ENCODE results near the gene KDM4F.
"Not testable (repeated sequence)": the region's sequence is repeated elsewhere in the genome, so short reads cannot be mapped to it uniquely, and the experiment has no call there.

Gene KDM4F

GRCh38 chr11:95049122-95049521, at the start of gene KDM4F:
TSS of gene KDM4F (plus strand) at chr11:95049422.
- H3K4me3 ChIP-seq (ENCODE audit: low read depth, low read length); in situ Hi-C loops (cut with HindIII; ENCODE audit: low sequenced_read_pairs); DNase-seq (ENCODE audit: low read depth): not testable (repeated sequence)

- no peak overlapping the region for H3K4me3 ChIP-seq (ENCODE audit: low read depth, low read length)
- in situ Hi-C loops (cut with HindIII; ENCODE audit: low sequenced_read_pairs): no loop called here
- no peak for TF ChIP-seq CTCF (IDR thresholded peaks at IDR 0.05; ENCODE audit: low read depth, low read length, missing control alignments)
- DNase-seq (ENCODE audit: low read depth): no peak
These were observed 45.5 kb upstream of the KDM4F start for GRCh38 chr11:95003716-95004115.

GRCh38 chr11:95005642-95006041, 43.6 kb upstream of the KDM4F start:
- no peak for TF ChIP-seq CTCF (IDR thresholded peaks at IDR 0.05; ENCODE audit: low read depth, low read length, missing control alignments)
- DNase-seq (ENCODE audit: low read depth): no peak
- no peak overlapping the region for H3K4me3 ChIP-seq (ENCODE audit: low read depth, low read length)
- in situ Hi-C loops (cut with HindIII; ENCODE audit: low sequenced_read_pairs): no loop called here

GRCh38 chr11:95011376-95011775, 37.8 kb upstream of the KDM4F start:
- in situ Hi-C loops (cut with HindIII; ENCODE audit: low sequenced_read_pairs): no loop called here
- DNase-seq (ENCODE audit: low read depth): no peak
- TF ChIP-seq CTCF (IDR thresholded peaks at IDR 0.05; ENCODE audit: low read depth, low read length, missing control alignments): no peak
- H3K4me3 ChIP-seq (ENCODE audit: low read depth, low read length): no peak overlapping the region

- no peak for DNase-seq (ENCODE audit: low read depth)
- TF ChIP-seq CTCF (IDR thresholded peaks at IDR 0.05; ENCODE audit: low read depth, low read length, missing control alignments): no peak
- in situ Hi-C loops (cut with HindIII; ENCODE audit: low sequenced_read_pairs): no loop called here
- no peak overlapping the region for H3K4me3 ChIP-seq (ENCODE audit: low read depth, low read length)
These were observed 34.9 kb upstream of the KDM4F start for GRCh38 chr11:95014184-95014821.

- TF ChIP-seq CTCF (IDR thresholded peaks at IDR 0.05; ENCODE audit: low read depth, low read length, missing control alignments): no peak
- in situ Hi-C loops (cut with HindIII; ENCODE audit: low sequenced_read_pairs): no loop called here
These were observed 33.1 kb upstream of the KDM4F start for GRCh38 chr11:95016139-95016538.

GRCh38 chr11:95021468-95021867, 27.8 kb upstream of the KDM4F start:
- in situ Hi-C loops (cut with HindIII; ENCODE audit: low sequenced_read_pairs); DNase-seq (ENCODE audit: low read depth); H3K4me3 ChIP-seq (ENCODE audit: low read depth, low read length): not testable (repeated sequence)

More at GRCh38 chr11:95016139-95016538, 33.1 kb upstream of the KDM4F start:
- H3K4me3 ChIP-seq (ENCODE audit: low read depth, low read length): no peak overlapping the region
- no peak for DNase-seq (ENCODE audit: low read depth)

GRCh38 chr11:95024958-95025357, 24.3 kb upstream of the KDM4F start, which contains the start of gene KDM4E:
TSS of gene KDM4E (plus strand) at chr11:95025258. CDS start at chr11:95025558, 300 bp downstream.
- DNase-seq (ENCODE audit: low read depth): no peak
- in situ Hi-C loops (cut with HindIII; ENCODE audit: low sequenced_read_pairs): no loop called here
- no peak within 1 kb of the TSS for H3K4me3 ChIP-seq (ENCODE audit: low read depth, low read length)
- TF ChIP-seq CTCF (IDR thresholded peaks at IDR 0.05; ENCODE audit: low read depth, low read length, missing control alignments): no peak

GRCh38 chr11:95025594-95025993, 23.6 kb upstream of the KDM4F start:
- DNase-seq (ENCODE audit: low read depth); in situ Hi-C loops (cut with HindIII; ENCODE audit: low sequenced_read_pairs); H3K4me3 ChIP-seq (ENCODE audit: low read depth, low read length): not testable (repeated sequence)
